ENCODE data around the gene RBL2.

RBL2 gene

DNA sequence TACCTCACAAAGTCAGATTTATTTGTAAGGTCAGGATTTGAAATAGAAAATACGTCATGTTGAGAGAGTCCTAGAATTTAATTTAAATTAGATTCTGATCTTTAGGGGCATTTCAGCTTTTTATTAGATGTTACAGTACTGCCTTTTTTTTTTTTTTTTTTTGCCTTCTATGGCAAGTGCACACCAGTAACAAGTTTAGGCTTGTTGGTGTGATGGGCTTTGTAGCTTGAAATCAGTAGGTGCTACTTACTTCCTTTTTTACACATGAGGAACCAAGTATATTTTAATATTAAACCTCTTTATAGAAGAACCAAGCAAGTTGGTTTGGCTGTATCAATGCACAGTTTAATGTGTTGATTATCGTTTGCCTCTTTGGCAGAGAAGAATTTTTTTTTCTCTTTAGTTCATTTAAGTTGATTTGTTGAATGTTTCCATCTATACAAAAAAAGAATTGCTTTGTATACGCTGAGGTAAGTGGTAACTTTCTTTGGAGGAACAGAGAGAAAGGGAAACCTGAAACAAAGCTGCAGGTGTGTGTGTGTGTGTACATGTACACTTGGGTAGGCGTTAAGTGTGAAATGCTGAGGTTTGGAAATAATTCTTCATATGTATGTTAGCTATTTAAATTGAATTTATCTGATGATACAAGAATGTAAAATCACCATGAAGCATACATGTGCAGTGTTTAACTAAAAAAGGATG, 15.7 kb downstream of the RBL2 start:
- no peak for DNase-seq (ENCODE audit: low read depth in 2 of 2)

DNA sequence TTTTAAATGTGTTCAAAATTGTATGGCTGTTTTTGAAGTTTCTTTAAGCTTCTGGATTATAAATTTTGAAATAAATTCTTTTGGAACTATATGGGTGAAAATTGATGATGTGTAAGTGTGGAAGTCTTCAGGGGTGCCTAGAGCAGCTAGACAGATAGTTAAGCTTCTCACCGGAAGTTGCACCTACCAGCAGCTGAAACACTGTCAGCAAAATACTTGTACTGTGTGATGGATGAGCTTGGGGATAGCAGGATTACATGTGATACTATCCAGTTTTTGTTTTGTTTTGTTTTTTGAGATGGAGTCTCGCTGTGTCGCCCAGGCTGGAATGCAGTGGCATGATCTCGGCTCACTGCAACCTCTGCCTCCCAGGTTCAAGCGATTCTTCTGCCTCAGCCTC, 19.7 kb downstream of the RBL2 start:
- DNase-seq (ENCODE audit: low read depth in 2 of 2) = no peak

DNA sequence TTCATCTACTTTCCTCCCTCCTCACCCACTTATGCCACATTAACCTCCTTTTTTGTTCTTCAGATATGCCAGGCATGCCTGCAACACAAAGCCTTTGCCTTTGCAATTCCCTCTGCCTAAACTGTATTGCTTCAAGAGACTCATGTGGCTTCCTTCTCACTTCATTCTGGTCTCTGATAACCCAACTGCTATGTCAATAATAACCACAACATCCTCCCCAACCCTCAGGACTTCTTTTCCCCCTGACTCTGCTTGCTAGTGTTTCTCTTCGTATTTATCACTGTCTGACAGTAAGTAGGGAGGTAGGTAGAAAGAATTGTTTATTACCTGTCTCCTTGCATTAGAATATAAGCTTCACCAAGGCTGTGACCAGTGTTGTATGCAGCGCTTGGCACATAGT, 22.4 kb downstream of the RBL2 start:
- DNase-seq (ENCODE audit: low read depth in 2 of 2) = no peak

DNA sequence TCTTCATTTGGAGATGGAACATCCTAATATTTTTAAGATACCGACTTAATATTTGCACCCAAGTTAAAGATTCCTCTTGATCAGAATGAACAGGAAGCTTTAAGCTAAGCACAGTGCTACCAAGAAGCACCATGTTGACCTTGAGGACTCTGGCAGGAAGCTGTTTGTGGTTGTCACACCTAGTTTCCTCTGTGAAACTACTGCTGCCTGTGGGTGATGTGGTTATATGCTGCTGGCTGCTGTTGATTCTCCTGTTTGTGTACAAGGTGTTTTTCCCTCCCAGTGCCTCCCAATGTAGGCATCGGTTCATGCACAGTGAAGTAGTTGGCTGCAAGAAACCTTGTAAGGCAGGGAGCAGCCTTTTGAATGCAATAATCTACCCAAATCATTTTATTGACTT, 23.4 kb downstream of the RBL2 start:
- peak; percentile 7 to 52 for DNase-seq (ENCODE audit: low read depth in 2 of 2)

DNA sequence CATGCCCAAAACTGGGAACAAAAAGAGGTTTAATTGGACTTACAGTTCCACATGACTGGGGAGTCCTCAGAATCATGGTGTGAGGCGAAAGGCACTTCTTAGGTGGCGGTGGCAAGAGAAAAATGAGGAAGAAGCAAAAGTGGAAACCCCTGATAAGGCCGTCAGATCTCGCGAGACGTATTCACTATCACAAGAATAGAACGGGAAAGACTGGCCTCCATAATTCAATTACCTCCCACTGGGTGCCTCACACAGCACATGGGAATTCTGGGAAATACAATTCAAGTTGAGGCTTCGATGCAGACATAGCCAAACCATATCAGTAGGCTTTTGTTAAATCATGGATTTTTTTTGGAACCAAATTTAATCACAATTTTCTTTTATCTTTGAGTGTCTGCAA, 24.4 kb downstream of the RBL2 start:
- DNase-seq (ENCODE audit: low read depth in 2 of 2) = no peak

DNA sequence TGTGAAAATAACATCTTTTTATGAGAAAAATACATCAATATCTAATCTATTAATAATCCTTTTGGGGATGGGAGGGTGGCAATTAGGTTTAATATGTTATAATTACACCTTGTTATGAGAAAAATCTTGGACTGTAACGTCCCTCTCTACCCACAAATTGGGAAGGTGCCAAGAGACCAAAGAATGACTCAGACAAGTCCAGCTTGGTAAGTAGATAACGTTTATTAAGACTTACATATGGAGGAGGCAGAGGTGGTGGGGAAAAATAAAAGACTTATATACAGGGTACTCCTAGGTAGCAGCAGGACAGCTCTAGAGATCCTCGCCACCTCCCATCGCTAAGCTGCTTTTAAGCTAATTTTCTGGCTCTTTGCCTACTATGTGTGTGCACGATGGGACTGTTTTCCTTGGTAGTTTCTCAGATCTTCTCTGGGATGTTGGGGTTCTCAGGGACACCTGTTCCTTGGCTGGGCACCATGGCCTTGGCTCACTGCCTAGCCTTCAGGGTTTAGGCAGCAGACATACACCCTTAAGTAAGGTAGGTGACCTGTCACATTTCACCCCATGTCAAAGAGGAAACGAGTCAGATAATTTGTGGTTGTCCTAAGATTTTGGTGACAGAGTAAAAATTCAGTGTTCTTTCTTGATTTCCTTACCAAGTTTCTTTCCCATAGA, 31.5 kb downstream of the RBL2 start:
- DNase-seq (ENCODE audit: low read depth in 2 of 2) = no peak

DNA sequence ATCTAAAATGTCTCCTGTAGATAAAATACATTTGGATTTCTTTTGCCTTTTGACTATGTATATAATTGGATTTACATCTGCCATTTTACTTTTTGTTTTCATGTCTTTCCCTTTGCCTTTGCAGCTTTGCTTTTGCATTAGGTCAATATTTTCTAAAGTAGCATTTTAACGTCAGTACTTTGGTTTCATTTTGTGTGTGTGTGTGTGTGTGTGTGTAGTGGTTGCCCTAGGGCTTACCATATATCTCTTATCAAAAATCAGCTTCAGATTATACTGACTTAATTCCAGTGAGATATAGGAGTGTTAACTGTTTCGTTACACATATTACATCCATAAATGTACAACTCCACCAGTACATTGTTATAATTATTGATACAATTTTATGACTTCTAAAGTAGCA, 42.6 kb downstream of the RBL2 start:
- DNase-seq (ENCODE audit: low read depth in 2 of 2) = no peak

DNA sequence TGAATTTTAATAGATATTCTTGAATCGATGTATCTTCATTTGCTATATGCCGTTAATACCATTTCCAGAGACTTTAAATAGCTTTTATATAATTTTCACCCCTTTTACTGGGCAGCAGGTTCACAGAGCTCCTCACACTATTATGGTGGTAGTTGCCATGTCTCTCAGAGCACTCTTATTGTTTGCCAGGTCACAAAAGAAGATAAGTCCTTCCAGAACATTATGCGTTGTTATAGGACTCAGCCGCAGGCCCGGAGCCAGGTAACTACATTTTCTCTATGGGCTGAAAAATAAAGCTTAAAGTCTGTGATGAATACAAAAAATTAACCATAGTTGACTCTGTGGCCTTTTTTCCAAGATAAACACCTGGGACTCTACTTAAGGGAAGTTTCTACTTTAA, 44.7 kb downstream of the RBL2 start:
- no peak for DNase-seq (ENCODE audit: low read depth in 2 of 2)

DNA sequence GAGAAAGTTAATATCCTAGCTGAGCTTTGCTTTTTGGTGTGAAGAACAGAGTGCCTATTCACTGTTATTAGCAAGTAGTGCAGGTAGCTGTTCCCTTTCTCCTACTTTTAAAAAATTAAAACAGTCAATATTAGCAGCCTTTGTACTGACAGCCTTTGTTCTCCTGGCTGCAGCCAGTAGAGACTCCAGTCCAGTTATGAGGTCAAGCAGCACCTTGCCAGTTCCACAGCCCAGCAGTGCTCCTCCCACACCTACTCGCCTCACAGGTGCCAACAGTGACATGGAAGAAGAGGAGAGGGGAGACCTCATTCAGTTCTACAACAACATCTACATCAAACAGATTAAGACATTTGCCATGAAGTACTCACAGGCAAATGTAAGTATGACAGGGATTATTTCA, 46.1 kb downstream of the RBL2 start:
- no peak for DNase-seq (ENCODE audit: low read depth in 2 of 2)

DNA sequence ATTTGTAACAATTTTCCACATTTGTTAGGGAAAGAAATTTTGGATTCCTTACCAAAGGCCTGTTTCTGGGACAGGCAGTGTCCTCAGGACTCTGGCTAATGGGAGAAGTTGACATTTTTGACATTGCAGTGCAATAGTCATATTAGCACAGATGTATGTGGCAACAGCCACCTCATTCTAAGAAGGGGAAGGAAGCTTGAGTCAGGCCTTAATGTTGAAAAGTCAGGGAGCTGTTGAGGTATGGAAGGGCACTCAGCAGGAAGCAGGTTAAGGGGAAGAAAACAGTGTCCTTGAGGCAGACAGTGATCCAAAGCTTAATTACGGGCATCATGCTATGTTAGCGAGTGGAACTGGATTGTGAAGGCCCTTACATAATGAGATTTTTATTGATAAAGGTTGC, 47.9 kb downstream of the RBL2 start:
- DNase-seq (ENCODE audit: low read depth in 2 of 2) = no peak

DNA sequence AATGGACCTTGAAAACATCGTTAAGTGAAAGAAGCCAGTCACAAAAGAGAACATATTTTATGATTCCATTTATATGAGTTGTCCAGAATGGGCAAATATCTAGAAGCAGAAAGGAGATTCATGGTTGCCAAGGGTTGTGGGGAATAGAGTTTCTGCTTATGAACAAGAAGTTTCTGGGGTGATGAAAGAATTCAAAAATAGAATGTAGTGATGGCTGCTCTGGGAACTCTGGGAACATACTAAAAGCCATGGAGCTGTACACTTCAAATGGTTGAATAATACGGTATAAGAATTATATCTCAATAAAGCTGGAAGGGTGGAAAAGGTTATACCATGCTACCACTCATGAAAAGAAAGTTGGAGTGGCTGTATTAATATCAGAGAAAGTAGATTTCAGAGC, 50.3 kb downstream of the RBL2 start:
- DNase-seq (ENCODE audit: low read depth in 2 of 2) = no peak

DNA sequence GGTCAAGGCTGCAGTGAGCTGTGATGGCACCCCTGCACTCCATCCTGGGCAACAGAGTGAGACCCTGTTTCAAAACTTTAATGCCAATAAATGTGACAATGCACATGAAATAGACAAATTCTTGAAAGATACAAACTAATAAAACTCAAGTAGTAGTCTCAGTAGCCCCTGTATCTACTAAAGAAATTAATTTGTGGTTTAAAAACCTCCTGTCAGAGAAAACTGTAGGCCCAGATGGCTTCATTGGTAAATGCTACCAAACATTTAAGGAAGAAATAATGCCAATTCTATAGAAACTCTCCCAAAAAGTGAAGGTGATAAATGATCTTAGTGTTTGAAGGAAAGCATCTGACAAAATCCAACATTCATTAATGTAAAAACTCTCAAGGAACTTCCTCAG, 52.0 kb downstream of the RBL2 start:
- no peak for DNase-seq (ENCODE audit: low read depth in 2 of 2)

DNA sequence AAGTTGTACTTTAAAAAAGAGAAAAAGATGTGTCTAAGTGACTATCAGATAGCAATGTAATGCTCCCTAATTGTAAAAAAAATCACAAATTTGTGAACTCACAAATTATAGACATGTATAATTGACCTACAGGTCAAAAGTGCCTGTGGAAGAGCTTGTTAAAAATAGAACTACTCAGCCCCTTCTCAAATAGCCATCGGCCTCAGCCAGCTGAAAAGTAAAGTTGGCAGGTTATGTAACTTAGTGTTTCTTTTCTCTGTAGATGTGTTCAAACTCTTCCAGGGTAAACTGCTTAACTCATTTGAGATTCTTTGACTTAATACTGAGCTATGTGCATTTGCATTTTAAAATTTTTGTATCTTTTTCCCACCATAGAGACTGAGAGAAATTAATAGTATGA, 55.5 kb downstream of the RBL2 start:
- DNase-seq (ENCODE audit: low read depth in 2 of 2) = no peak

DNA sequence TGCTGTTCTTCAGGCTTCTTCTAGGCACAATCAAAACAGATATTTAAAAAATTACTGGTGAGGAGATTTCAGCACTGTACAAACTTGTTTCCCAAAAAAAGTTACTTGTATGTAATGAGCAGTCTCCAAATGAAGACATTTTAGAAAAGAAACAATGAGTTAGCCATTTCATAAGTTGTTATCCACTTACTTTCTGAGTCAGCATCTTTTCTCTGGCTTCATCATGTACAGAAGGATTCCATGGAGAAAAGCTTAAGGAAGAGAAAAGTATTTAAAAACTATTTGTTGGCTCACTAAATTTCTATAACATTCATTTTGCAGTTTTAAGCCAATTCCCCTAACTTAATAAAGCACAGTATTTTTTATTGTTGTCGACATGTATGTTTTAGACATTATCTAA, 58.2 kb downstream of the RBL2 start:
- no peak for DNase-seq (ENCODE audit: low read depth in 2 of 2)

DNA sequence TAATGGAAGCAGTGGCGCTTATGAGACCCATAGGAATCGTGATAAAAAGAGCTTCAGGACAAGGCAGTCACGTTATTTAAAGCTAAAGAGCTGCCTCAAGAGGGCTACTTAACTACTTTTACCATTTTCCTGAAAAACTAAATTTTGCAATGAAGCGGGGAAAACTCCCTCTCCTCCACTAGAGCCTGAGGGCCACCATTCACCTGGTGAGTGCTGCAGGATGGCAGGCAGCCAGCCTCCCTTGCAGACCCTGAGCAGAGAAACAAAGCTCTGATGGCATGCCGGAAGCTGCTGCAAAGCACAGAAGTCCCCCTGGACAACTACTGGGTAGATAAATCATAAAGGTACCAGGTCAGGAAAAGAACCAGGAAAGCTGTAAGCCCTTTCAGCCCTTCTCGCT, 60.4 kb downstream of the RBL2 start:
- DNase-seq (ENCODE audit: low read depth in 2 of 2) = no peak

DNA sequence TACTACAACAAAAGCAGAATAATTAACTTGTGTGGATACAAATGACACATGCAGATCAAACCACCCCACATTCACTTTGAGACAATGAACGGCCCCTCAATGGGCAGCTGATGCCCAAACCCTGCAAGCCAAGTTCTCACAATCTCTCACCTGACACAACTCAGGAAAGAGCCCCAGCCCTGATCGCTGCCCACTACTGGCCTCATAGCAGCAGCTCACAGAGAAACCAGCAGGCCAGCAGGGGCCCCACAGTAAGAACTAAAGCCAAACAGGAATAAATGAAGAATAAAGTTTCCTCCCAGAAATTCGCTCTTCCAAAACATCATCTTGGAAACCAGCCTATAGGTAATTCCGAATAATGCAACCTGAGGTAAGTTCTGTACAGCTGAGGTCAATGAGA, 61.1 kb downstream of the RBL2 start:
- DNase-seq (ENCODE audit: low read depth in 2 of 2) = no peak

DNA sequence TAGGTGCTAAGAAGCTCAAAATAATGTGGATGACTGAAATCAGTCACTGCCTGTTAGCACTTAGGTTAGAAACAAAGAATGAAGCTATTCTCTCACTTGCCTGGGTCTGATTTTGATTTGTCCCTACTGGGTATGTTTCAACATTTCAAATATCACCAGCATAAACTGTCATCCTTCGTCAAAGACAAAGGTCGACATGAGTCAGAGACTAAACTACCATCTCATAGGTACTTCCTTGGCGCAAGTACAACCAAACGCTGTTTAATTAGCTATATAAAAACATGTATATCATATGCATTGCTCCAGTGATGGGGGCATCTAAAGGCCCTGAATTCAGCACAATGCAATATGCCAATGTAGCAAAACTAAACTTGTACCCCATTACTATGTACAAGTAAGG, 64.7 kb downstream of the RBL2 start:
- DNase-seq (ENCODE audit: low read depth in 2 of 2) = no peak

DNA sequence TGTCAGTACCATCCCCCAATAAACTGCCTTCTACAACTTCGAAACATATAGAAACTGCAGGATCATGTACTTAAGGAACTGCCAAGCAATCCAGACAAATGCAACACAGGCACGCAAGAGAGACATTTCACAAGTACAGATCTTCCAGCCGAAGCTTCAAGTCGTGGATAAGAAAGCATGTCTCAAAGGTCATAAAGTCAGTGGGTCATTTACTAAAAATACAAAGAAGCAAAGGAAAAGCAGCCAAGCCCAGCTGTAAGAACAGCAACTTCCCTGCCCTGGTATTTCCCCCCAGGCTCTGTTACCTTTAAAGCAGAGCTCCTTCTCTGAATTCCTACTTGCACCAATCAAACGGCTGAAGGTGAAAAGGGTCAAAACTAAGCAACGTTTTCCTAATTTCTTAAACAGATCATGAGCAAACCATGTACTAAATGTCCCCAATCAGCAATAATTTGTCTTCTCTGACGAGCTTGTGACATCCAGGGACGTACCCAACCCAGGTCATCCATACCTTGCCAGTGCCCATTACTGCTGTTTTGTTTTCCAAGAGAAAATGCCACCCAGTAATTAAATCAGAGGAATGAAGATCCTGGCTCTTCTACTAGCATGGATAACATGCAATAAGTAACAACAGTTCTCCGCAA, 67.1 kb downstream of the RBL2 start:
- no peak for DNase-seq (ENCODE audit: low read depth in 2 of 2)

DNA sequence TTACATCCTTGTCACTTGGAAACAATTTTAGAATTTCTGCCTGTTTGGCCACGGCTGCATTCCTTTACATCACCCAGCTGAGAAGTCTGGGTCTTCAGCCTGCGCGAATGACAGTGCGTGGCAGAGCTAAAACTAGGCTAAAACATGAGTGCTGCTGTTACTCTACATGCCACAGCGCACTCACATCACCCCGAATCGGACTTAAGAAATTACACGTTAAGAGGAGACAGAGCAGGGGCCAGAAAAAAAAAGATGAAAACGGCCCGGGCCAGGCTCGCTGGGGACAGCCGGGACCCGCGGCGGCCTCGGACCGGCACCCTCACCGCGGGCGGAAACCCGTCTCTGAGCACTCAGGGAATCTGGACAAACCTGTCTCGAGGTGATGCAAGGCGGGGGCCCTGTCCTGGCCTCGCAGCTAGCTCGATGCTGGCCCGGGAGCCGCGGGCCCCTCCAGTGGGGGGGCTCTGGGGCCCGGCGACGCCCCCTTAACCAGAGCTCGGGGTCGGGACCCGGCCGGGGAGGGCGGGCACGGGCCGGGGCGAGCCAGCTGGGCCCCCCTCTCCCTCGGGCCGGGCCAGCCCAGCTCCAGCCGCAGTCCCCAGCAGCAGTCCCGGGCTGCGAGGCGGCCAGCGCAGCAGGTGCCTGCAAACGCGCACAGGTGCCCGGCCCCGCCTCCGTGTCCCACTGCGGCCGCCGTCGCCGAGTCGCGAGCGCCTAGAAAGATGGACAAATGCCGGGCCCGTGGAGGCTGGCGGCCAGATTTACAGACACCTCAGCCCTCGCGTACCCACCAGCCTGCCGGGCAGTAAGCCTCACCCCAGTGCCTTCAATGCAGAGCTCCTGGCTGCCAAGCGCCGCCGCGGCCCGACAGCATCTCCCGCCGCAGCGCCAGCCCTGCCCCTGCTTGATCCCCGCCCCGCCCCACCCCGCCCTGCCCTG, 68.3 kb downstream of the RBL2 start, which contains the start of gene AKTIP:
TSS of gene AKTIP (minus strand) at position 879 of the 939 bp plus-strand sequence. CDS start 2,950 bp downstream, outside the sequence.
- DNase-seq (ENCODE audit: low read depth in 2 of 2) = peak in 1 of 2 donors; percentile 21

DNA sequence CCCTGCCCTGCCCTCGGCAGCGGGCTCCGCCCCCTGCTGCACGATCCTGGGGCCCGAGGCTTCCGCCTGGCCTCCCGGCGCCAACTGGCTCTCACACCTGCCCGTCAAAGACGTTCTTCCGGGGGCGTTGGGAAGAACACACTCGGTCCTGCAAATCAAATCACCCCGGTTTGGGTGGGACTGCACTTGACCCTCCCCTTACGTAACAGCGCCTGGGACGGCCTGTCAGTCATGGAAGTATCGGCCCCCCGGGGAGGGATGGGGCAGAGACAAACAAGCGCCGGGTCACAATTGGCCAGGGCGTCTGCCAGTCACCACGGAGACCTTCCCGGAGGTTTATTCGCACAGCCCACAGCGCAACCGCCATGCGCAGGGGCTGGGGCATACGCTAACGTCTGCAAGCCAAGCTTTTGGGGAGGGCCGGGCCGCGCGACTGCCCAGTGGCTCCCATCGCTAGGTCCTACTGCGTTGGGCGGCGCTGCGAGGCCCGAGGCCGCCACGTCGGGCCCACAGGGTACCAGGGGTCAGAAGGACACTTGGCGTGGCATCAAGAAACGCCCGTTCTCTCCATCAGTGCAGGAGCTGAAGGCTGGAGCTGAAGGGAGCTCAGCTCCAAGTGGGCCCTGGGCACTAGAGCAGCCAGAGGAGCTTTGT, 69.1 kb downstream of the RBL2 start:
- peak; percentile 98 to 99 for DNase-seq (ENCODE audit: low read depth in 2 of 2)

DNA sequence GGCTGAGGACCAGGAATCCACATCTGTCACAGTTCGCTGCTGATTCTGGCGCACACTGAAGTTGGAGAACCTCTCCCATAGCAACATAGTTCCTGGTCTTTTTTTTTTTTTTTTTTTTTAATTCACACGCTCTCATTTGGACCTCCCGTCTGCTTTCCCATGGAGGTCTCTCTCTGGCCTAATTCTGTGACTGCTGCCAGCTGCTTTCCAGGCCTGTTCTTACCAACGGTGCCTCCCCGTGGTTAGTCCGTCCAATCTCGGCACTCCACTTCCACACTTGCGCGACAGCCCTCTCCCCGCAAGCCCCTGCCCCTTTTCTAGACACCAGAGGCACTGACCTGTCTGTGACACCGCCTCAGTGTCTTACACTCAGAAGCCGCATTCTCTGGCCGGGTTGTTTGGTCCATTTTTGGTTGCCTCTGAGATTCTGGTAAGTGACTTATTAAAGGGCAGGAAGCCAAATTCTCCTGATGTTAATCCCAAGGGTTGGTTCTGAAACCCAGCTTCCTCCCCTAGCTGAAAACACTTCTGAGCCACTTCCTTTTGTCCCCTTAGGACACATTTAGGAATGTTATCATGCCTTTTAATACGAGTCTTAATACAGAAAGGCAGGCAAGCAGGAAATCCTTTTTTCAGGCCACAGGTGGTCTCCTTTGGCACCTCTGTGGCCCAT, 69.9 kb downstream of the RBL2 start:
- no peak for DNase-seq (ENCODE audit: low read depth in 2 of 2)
